Panc1 (cell line): ENCODE results near the gene TMEM167A. TPM values are rescaled to one million over a fixed set of nuclear protein-coding genes. Genes with fewer than 3 reads are reported as not detected.

ENCODE experiments used
- ATAC-seq: fragments of 200-7000 bp; cut with Tn5 transposase; 2 replicates; pipeline ENCODE4 v1.9.1; 2020; ENCODE audit warnings: mild to moderate bottlenecking, moderate library complexity
- BruUV-seq: library from RNA; stranded (reverse); fragments of 400-500 nt; replicated peaks from 2 replicates; lab custom pipeline; 2021; lab: Mats Ljungman, UMichigan
- CTCF ChIA-PET: fragments of 300-600 bp; sonication (Branson Sonifier 250); formaldehyde crosslinking; loops from one replicate; lab custom pipeline; 2022; ENCODE audit warnings: antibody characterized with exemption; lab: Charles Lee
- POLR2A ChIA-PET: fragments of 300-600 bp; sonication (Branson Sonifier 250); formaldehyde crosslinking; loops from one replicate; lab custom pipeline; 2022; ENCODE audit warnings: antibody characterized with exemption; lab: Charles Lee
- DNase-seq: peaks from one replicate; pipeline ENCODE4 v3.0.0-alpha.2; 2010; ENCODE audit warnings: low read depth, low spot score
- H3K27ac ChIP-seq: 2 replicates; pipeline ENCODE4 v1.5.1; 2011; ENCODE audit warnings: mild to moderate bottlenecking, low read length, inconsistent platforms
- H3K27me3 ChIP-seq: fragments of 200-500 bp; sonication (Bioruptor generic); 2 replicates; pipeline ENCODE4 v1.6.0; 2014; ENCODE audit warnings: low read length, inconsistent platforms; ENCODE audit not compliant: control insufficient read depth, insufficient read depth
- H3K36me3 ChIP-seq: fragments of 200-500 bp; sonication (Bioruptor generic); 2 replicates; pipeline ENCODE4 v1.5.1; 2014; ENCODE audit warnings: inconsistent platforms, mild to moderate bottlenecking, low read length, moderate library complexity; ENCODE audit not compliant: control insufficient read depth, insufficient read depth
- H3K4me1 ChIP-seq: 2 replicates; pipeline ENCODE4 v1.5.1; 2011; ENCODE audit warnings: inconsistent platforms, mild to moderate bottlenecking, low read length, moderate library complexity; ENCODE audit not compliant: control insufficient read depth, insufficient read depth
- H3K4me3 ChIP-seq, 2 experiments: 2 replicates each; pipeline ENCODE4 v1.5.1; 2011 to 2012; ENCODE audit warnings: low read depth in 2 of 2, low read length in 2 of 2, mild to moderate bottlenecking in 2 of 2, inconsistent platforms in 1 of 2, moderate library complexity in 1 of 2
- H3K9me3 ChIP-seq: fragments of 200-500 bp; sonication (Bioruptor generic); 2 replicates; pipeline ENCODE4 v1.5.1; 2014; ENCODE audit warnings: low read depth, mild to moderate bottlenecking, inconsistent platforms, low read length, moderate library complexity; ENCODE audit not compliant: control insufficient read depth, insufficient read depth
- CTCF ChIP-seq: fragments of 450-650 bp; IDR thresholded peaks from 2 replicates; pipeline ENCODE4 v1.5.1; 2017; ENCODE audit warnings: mild to moderate bottlenecking
- POLR2AphosphoS5 ChIP-seq: IDR thresholded peaks from 2 replicates; pipeline ENCODE4 v1.6.1; 2012; ENCODE audit warnings: mild to moderate bottlenecking, low read depth, low read length, moderate library complexity
- REST ChIP-seq, 2 experiments: IDR thresholded peaks; 2 replicates each; pipeline ENCODE4 v1.6.1; 2011 to 2012; ENCODE audit warnings: low read depth in 2 of 2, control low read depth in 1 of 2, low read length in 1 of 2, mild to moderate bottlenecking in 1 of 2, moderate library complexity in 1 of 2; ENCODE audit not compliant: insufficient read depth in 1 of 2
- SIN3A ChIP-seq: IDR thresholded peaks from 2 replicates; pipeline ENCODE4 v1.6.1; 2012; ENCODE audit warnings: low read depth, mild to moderate bottlenecking, low read length, moderate library complexity, borderline replicate concordance; ENCODE audit not compliant: insufficient read depth
- TCF7L2 ChIP-seq: IDR thresholded peaks from 2 replicates; pipeline ENCODE4 v1.6.1; 2011; ENCODE audit warnings: mild to moderate bottlenecking, low read depth, low read length, inconsistent platforms
- in situ Hi-C: cut with HindIII; loops from 2 replicates; pipeline ENCODE4 v1.10.0; 2016; ENCODE audit warnings: low sequenced_read_pairs, low pct_unique_long_range_greater_than_20kb
- intact Hi-C: fragments of 100-400 bp; cut with micrococcal nuclease; formaldehyde crosslinking; loops from one replicate; pipeline ENCODE4 v1.10.0; 2022; ENCODE audit not compliant: unreplicated experiment
- total RNA-seq: library from RNA; stranded (reverse); gene quantifications from one replicate; pipeline ENCODE4 v1.2.1, GENCODE V29; 2021; ENCODE audit not compliant: unreplicated experiment

The TMEM167A gene
- total RNA-seq, 1 experiment from 2014 or later: 117 TPM

GRCh38 chr5:83058726-83059125 is 18.5 kb downstream of the TMEM167A start:
- BruUV-seq: no TSS peak
- intact Hi-C loops (loop anchor here (10.0 kb wide), 1 partner anchor 416 kb away; the partner anchor contains the start of gene VCAN), in situ Hi-C loops (no loop called here)
- H3K4me1 ChIP-seq: no peaks in the 10 kb centered on the region
- peaks cover 28% of the 10 kb centered on the region for H3K36me3 ChIP-seq
- H3K4me3 ChIP-seq: no peak overlapping the region
- TF ChIP-seq TCF7L2 (no peak), CTCF (no peak), SIN3A (no peak), POLR2AphosphoS5 (no peak), REST (IDR thresholded peaks at IDR 0.05; ENCODE audit: insufficient read depth in 1 of 2, low read depth in 2 of 2, low read length in 1 of 2) (no peak)
- ChIA-PET CTCF (interaction anchor here (0.7 kb wide), 1 partner anchor 8 kb away, joined by 4 read pairs; no protein-coding TSS in a partner anchor), POLR2A (no interaction called here)
- no peaks in the 10 kb centered on the region for H3K27me3 ChIP-seq
- no peak for DNase-seq
- no peaks in the 10 kb centered on the region for H3K9me3 ChIP-seq
- no peak overlapping the region for H3K27ac ChIP-seq
- no peak for ATAC-seq

GRCh38 chr5:83055166-83055565 is 22.0 kb downstream of the TMEM167A start:
- CTCF ChIA-PET: no interaction called here
- H3K9me3 ChIP-seq: no peaks in the 10 kb centered on the region
- no peaks in the 10 kb centered on the region for H3K4me1 ChIP-seq
- POLR2A ChIA-PET: no interaction called here
- BruUV-seq: no TSS peak
- no peak overlapping the region for H3K27ac ChIP-seq
- ATAC-seq (no peak), DNase-seq (no peak)
- H3K27me3 ChIP-seq: no peaks in the 10 kb centered on the region
- in situ Hi-C loops (no loop called here), intact Hi-C loops (loop anchor here (10.0 kb wide), 1 partner anchor 420 kb away; the partner anchor contains the start of gene VCAN)
- no peak overlapping the region for H3K4me3 ChIP-seq
- TF ChIP-seq CTCF (no peak), REST (IDR thresholded peaks at IDR 0.05; ENCODE audit: insufficient read depth in 1 of 2, low read depth in 2 of 2, low read length in 1 of 2) (no peak), SIN3A (no peak), TCF7L2 (no peak), POLR2AphosphoS5 (no peak)
- H3K36me3 ChIP-seq: peaks cover 17% of the 10 kb centered on the region
